GM12873 (cell line): Measurements from ENCODE around the gene RIN1.

ENCODE experiments used
- CTCF ChIP-seq: IDR thresholded peaks from 2 replicates; pipeline ENCODE4 v1.5.1; 2012; ENCODE audit warnings: low read depth, mild to moderate bottlenecking, moderate library complexity, low read length, control low read depth; ENCODE audit not compliant: insufficient read depth; ENCODE audit errors: missing control alignments

RIN1 gene

DNA sequence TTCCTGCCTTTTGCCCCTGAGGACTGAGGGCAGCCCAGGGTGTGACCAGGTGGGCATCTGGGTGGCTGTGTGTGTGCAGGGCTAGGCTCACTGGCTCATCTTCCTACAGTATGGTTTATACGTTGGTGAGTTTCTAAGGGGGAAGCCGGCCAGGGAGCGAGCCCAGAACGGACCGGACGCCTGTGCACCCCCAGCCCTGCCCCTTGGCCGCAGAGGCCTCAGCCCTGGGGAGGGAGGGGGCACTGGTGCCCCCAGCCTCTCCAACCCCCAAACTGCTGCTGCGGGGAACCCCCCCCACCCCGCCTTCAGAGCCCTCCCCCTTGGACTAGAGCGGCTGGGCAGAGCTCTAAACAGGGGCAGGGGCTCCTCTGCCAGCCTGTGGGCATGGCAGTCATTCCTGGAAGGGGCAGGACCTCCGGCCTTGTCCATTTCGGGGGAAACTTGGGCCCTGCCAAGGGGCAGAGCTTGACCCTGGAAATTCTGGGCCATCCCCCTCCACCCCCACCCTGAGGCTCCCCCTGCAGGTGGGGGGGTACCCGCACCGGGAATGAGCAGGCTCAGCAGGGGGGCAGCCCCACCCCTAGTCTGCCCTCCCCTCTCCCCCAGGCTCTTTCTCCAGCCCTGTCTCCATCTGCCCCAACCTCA, 52.7 kb downstream of the RIN1 start:
- peak; percentile 6 for TF ChIP-seq CTCF

- TF ChIP-seq CTCF, result peak; percentile 97
These were observed 53.5 kb downstream of the RIN1 start for GRCh38 chr11:66282468-66283455.
